Bronchial epithelial cell (primary cell): ENCODE results near the gene TKFC. TPM values are rescaled to one million over a fixed set of nuclear protein-coding genes. Genes with fewer than 3 reads are reported as not detected.
A peak's percentile ranks its signal among the peaks of the same experiment; 100 is the strongest.

ENCODE experiments used
- DNase-seq: peaks from one replicate; pipeline ENCODE4 v3.0.0-alpha.2; 2010; ENCODE audit warnings: low read depth
- FAIRE-seq: peaks from 2 replicates; lab custom pipeline; 2011; peaks lifted over from hg19 to GRCh38; lab: Jason Lieb, UNC
- H3K27me3 ChIP-seq: 2 replicates; pipeline ENCODE4 v1.5.1; 2011; ENCODE audit warnings: low read length; ENCODE audit not compliant: control insufficient read depth, insufficient read depth
- H3K36me3 ChIP-seq: 2 replicates; pipeline ENCODE4 v1.5.1; 2011; ENCODE audit warnings: low read length; ENCODE audit not compliant: control insufficient read depth, insufficient read depth
- H3K4me3 ChIP-seq: 2 replicates; pipeline ENCODE4 v1.5.1; 2011; ENCODE audit warnings: mild to moderate bottlenecking, low read depth, low read length, control low read depth
- CTCF ChIP-seq: IDR thresholded peaks from 2 replicates; pipeline ENCODE4 v1.5.1; 2011; ENCODE audit warnings: mild to moderate bottlenecking, moderate library complexity, low read length, control low read depth, inconsistent platforms; ENCODE audit not compliant: insufficient read depth, severe bottlenecking
- total RNA-seq: library from RNA; depleted of rRNA; stranded (reverse); fragments of >200 nt; gene quantifications from 2 replicates; pipeline ENCODE4 v1.2.1, GENCODE V29; 2014

TKFC gene
- total RNA-seq, 1 donor from 2014 or later: 22.9 TPM

- FAIRE-seq: no peak
- TF ChIP-seq CTCF: no peak
- H3K4me3 ChIP-seq: peak overlapping the region; percentile 54
- peak; percentile 22 for DNase-seq
- H3K36me3 ChIP-seq: no peaks in the 10 kb centered on the region
- H3K27me3 ChIP-seq: peaks cover 2% of the 10 kb centered on the region
These were observed 38.9 kb upstream of the TKFC start for GRCh38 chr11:61293867-61294716.

GRCh38 chr11:61294717-61295595 is 38.1 kb upstream of the TKFC start, which contains the start of gene VWCE:
Gene VWCE, minus strand, starts transcription at chr11:61295316. Its CDS starts 279 bp downstream, at chr11:61295037.
- TF ChIP-seq CTCF: peak; percentile 48
- H3K36me3 ChIP-seq: peaks cover 1% of the 10 kb centered on the region
- H3K4me3 ChIP-seq: peak within 1 kb of the TSS; percentile 54
- DNase-seq: peak; percentile 26
- FAIRE-seq: no peak
- H3K27me3 ChIP-seq: peaks cover 2% of the 10 kb centered on the region

- TF ChIP-seq CTCF: no peak
- peaks cover 2% of the 10 kb centered on the region for H3K27me3 ChIP-seq
These were observed 37.5 kb upstream of the TKFC start for GRCh38 chr11:61295596-61295926.

GRCh38 chr11:61297341-61297740 is 35.7 kb upstream of the TKFC start:
- Histone ChIP-seq H3K36me3 (peaks cover 13% of the 10 kb centered on the region), H3K27me3 (peaks cover 2% of the 10 kb centered on the region), H3K4me3 (no peak overlapping the region)
- DNase-seq (peak; percentile 55), FAIRE-seq (no peak)
- no peak for TF ChIP-seq CTCF

More at GRCh38 chr11:61295596-61295926, 37.5 kb upstream of the TKFC start:
- FAIRE-seq (no peak), DNase-seq (no peak)
- Histone ChIP-seq H3K4me3 (peak overlapping the region; percentile 54), H3K36me3 (peaks cover 7% of the 10 kb centered on the region)

- peaks cover 17% of the 10 kb centered on the region for H3K36me3 ChIP-seq
- no peak for TF ChIP-seq CTCF
- no peak overlapping the region for H3K4me3 ChIP-seq
- DNase-seq (peak; percentile 94), FAIRE-seq (no peak)
- H3K27me3 ChIP-seq: no peaks in the 10 kb centered on the region
These were observed 35.3 kb upstream of the TKFC start for GRCh38 chr11:61297746-61298145.
